Testis (tissue), 3 donors: ENCODE measurements around the gene DGCR8. TPM values are rescaled to one million over a fixed set of nuclear protein-coding genes. Genes with fewer than 3 reads are reported as not detected.

ENCODE experiments used
- DNase-seq: peaks from one replicate; pipeline ENCODE4 v3.0.0-alpha.2; 2019
- H3K27ac ChIP-seq, 2 donors: fragments of 200-600 bp; sonication (generic); one replicate each; pipeline ENCODE4 v1.5.1; 2019
- H3K27me3 ChIP-seq: fragments of 200-600 bp; sonication (generic); one replicate; pipeline ENCODE4 v1.5.1; 2019
- H3K36me3 ChIP-seq: fragments of 200-600 bp; sonication (generic); one replicate; pipeline ENCODE4 v1.5.1; 2017; ENCODE audit warnings: low read depth; ENCODE audit errors: missing control alignments
- H3K4me1 ChIP-seq: fragments of 200-600 bp; sonication (generic); one replicate; pipeline ENCODE4 v1.5.1; 2019
- H3K4me3 ChIP-seq, 2 donors: fragments of 200-600 bp; sonication (generic); one replicate each; pipeline ENCODE4 v1.5.1; 2017 to 2019
- H3K9me3 ChIP-seq: fragments of 200-600 bp; sonication (generic); one replicate; pipeline ENCODE4 v1.5.1; 2017
- CTCF ChIP-seq, 3 experiments: fragments of 450-650 bp in 2 of 3; fragments of 200-600 bp in 1 of 3; sonication (generic) in 1 of 3; IDR thresholded peaks; one replicate each; pipeline ENCODE4 v1.5.1; 2016 to 2019; ENCODE audit warnings: antibody characterized with exemption in 3 of 3, mild to moderate bottlenecking in 2 of 3, moderate library complexity in 1 of 3
- POLR2A ChIP-seq: fragments of 450-650 bp; IDR thresholded peaks from one replicate; pipeline ENCODE4 v1.6.1; 2017; ENCODE audit warnings: antibody characterized with exemption, mild to moderate bottlenecking, moderate library complexity
- WGBS, 2 donors: methylation state at CpG; one replicate each; pipeline ENCODE4 v1.1.5; 2018; 5-methylcytosine and 5-hydroxymethylcytosine counted together
- intact Hi-C: fragments of 100-400 bp; cut with DNase I; formaldehyde crosslinking; loops from one replicate; pipeline ENCODE4 v1.15.1; 2023; ENCODE audit warnings: low total_unique reads
- polyA plus RNA-seq: library from polyadenylated mRNA; stranded (reverse); fragments of 350-450 nt; fragmentation: Illumina TruSeq; extraction: RNeasy Lipid Tissue Mini Kit (QIAGEN cat#74804); gene quantifications from one replicate; pipeline ENCODE4 v1.2.3, GENCODE V29; 2014; ENCODE audit warnings: low read depth, low replicate concordance; ENCODE audit not compliant: insufficient read depth
- total RNA-seq, 2 donors: library from RNA; depleted of rRNA; stranded (reverse); fragments of >200 nt; gene quantifications; one replicate each; pipeline ENCODE4 v1.2.3, GENCODE V29; 2016

The DGCR8 gene
- total and polyA plus RNA-seq, 3 donors from 2014 or later: 44.4 to 83.7 (median 64.8) TPM

GRCh38 chr22:20080776-20081654, 974 bp downstream of the DGCR8 start:
- WGBS, 2 donors: 8 to 14% methylated on average over 16 to 27 of the region's 27 CpGs
- DNase-seq: peak; percentile 29
- H3K27ac ChIP-seq: peak overlapping the region; percentile 72 to 94
- peak overlapping the region; percentile 80 to 95 for H3K4me3 ChIP-seq
- intact Hi-C loops: no loop called here
- no peaks in the 10 kb centered on the region for H3K9me3 ChIP-seq
- TF ChIP-seq POLR2A: no peak
- TF ChIP-seq CTCF (IDR thresholded peaks at IDR 0.05): no peak
- no peaks in the 10 kb centered on the region for H3K36me3 ChIP-seq
- H3K27me3 ChIP-seq: no peaks in the 10 kb centered on the region
- H3K4me1 ChIP-seq: peaks cover 37% of the 10 kb centered on the region

- no peak for TF ChIP-seq CTCF (IDR thresholded peaks at IDR 0.05)
- TF ChIP-seq POLR2A: no peak
- H3K36me3 ChIP-seq: no peaks in the 10 kb centered on the region
- no peak overlapping the region for H3K27ac ChIP-seq
- H3K9me3 ChIP-seq: no peaks in the 10 kb centered on the region
- WGBS, 2 donors: 89% methylated on average over 10 of the region's 10 CpGs
- H3K4me1 ChIP-seq: peaks cover 37% of the 10 kb centered on the region
- no peak for DNase-seq
- H3K4me3 ChIP-seq: no peak overlapping the region
- intact Hi-C loops: no loop called here
- H3K27me3 ChIP-seq: no peaks in the 10 kb centered on the region
Measured at GRCh38 chr22:20083157-20083890, 3.3 kb downstream of the DGCR8 start.

GRCh38 chr22:20083891-20084546, 4.0 kb downstream of the DGCR8 start:
- intact Hi-C loops: no loop called here
- 78 to 86% methylated on average over 10 of the region's 10 CpGs for WGBS, 2 donors
- Histone ChIP-seq H3K9me3 (no peaks in the 10 kb centered on the region), H3K36me3 (no peaks in the 10 kb centered on the region), H3K4me1 (peaks cover 37% of the 10 kb centered on the region), H3K27me3 (no peaks in the 10 kb centered on the region), H3K4me3 (no peak overlapping the region), H3K27ac (no peak overlapping the region)
- no peak for DNase-seq
- TF ChIP-seq CTCF (IDR thresholded peaks at IDR 0.05) (no peak), POLR2A (no peak)

- H3K4me1 ChIP-seq: peaks cover 37% of the 10 kb centered on the region
- H3K27ac ChIP-seq: no peak overlapping the region
- DNase-seq: peak; percentile 55
- no peak for TF ChIP-seq POLR2A
- peak in 1 of 3 experiments; percentile 21 for TF ChIP-seq CTCF (IDR thresholded peaks at IDR 0.05)
- no peaks in the 10 kb centered on the region for H3K36me3 ChIP-seq
- H3K4me3 ChIP-seq: no peak overlapping the region
- 62 to 72% methylated on average over 21 to 23 of the region's 23 CpGs for WGBS, 2 donors
- intact Hi-C loops: no loop called here
- H3K9me3 ChIP-seq: no peaks in the 10 kb centered on the region
- H3K27me3 ChIP-seq: no peaks in the 10 kb centered on the region
Measured at GRCh38 chr22:20084547-20085413, 4.7 kb downstream of the DGCR8 start.
